RWPE2 (cell line): Measurements from ENCODE around the gene DNAJC18.
A peak's percentile ranks its signal among the peaks of the same experiment; 100 is the strongest.

Source experiments
- ATAC-seq: fragments of 200-7000 bp; cut with Tn5 transposase; 3 replicates; pipeline ENCODE4 v1.9.1; 2021; ENCODE audit warnings: low read depth
- DNase-seq: peaks from one replicate; pipeline ENCODE4 v3.0.0-alpha.2; 2020; ENCODE audit warnings: low spot score
- H3K27ac ChIP-seq: fragments of 450-650 bp; 2 replicates; pipeline ENCODE4 v1.5.1; 2017; ENCODE audit warnings: mild to moderate bottlenecking; ENCODE audit not compliant: poor library complexity, severe bottlenecking
- H3K27me3 ChIP-seq: fragments of 250-450 bp; sonication (Bioruptor Pico); 2 replicates; pipeline ENCODE4 v1.5.1; 2021; ENCODE audit warnings: mild to moderate bottlenecking, moderate library complexity; ENCODE audit not compliant: insufficient read depth, poor library complexity, severe bottlenecking
- H3K36me3 ChIP-seq: fragments of 250-450 bp; sonication (Bioruptor Pico); 2 replicates; pipeline ENCODE4 v1.5.1; 2020; ENCODE audit warnings: low read depth, mild to moderate bottlenecking, moderate library complexity
- H3K4me1 ChIP-seq: fragments of 250-450 bp; sonication (Bioruptor Pico); 2 replicates; pipeline ENCODE4 v1.5.1; 2021; ENCODE audit warnings: mild to moderate bottlenecking, moderate library complexity; ENCODE audit not compliant: insufficient read depth, poor library complexity, severe bottlenecking
- H3K4me3 ChIP-seq: fragments of 250-450 bp; sonication (Bioruptor Pico); 2 replicates; pipeline ENCODE4 v1.5.1; 2021; ENCODE audit warnings: mild to moderate bottlenecking, moderate library complexity; ENCODE audit not compliant: severe bottlenecking
- H3K9me3 ChIP-seq: fragments of 250-450 bp; sonication (Bioruptor Pico); 2 replicates; pipeline ENCODE4 v1.5.1; 2021; ENCODE audit warnings: mild to moderate bottlenecking, moderate library complexity; ENCODE audit not compliant: severe bottlenecking
- TF ChIP-seq, protein P1 (sequence below): fragments of 450-650 bp; IDR thresholded peaks from one replicate; pipeline ENCODE4 v1.5.1; 2017; ENCODE audit warnings: mild to moderate bottlenecking, moderate library complexity; ENCODE audit not compliant: poor library complexity, severe bottlenecking

Gene DNAJC18

GRCh38 chr5:139368613-139369012, 70.7 kb downstream of the DNAJC18 start:
- H3K27ac ChIP-seq, result no peak overlapping the region
- H3K4me3 ChIP-seq, result no peak overlapping the region
- no peaks in the 10 kb centered on the region for H3K9me3 ChIP-seq
- H3K4me1 ChIP-seq, result peaks cover 5% of the 10 kb centered on the region
- ATAC-seq (no peak), DNase-seq (no peak)
- TF ChIP-seq, protein P1, sequence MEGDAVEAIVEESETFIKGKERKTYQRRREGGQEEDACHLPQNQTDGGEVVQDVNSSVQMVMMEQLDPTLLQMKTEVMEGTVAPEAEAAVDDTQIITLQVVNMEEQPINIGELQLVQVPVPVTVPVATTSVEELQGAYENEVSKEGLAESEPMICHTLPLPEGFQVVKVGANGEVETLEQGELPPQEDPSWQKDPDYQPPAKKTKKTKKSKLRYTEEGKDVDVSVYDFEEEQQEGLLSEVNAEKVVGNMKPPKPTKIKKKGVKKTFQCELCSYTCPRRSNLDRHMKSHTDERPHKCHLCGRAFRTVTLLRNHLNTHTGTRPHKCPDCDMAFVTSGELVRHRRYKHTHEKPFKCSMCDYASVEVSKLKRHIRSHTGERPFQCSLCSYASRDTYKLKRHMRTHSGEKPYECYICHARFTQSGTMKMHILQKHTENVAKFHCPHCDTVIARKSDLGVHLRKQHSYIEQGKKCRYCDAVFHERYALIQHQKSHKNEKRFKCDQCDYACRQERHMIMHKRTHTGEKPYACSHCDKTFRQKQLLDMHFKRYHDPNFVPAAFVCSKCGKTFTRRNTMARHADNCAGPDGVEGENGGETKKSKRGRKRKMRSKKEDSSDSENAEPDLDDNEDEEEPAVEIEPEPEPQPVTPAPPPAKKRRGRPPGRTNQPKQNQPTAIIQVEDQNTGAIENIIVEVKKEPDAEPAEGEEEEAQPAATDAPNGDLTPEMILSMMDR, result peak; percentile 29
- peaks cover 86% of the 10 kb centered on the region for H3K36me3 ChIP-seq
- no peaks in the 10 kb centered on the region for H3K27me3 ChIP-seq

DNA sequence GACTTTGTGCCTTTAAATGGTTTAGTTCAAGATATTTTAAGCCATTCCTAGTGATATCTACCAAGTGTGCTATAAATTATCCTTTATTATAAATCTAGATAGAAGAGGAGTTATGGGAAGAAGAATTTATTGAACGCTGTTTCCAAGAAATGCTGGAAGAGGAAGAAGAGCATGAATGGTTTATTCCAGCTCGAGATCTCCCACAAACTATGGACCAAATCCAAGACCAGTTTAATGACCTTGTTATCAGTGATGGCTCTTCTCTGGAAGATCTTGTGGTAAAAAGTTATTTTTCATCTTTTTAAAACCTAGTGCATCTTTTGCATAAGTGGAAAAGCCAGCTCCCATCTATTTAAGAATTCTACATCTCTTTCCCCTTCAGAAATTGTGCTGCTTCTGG, 74.9 kb downstream of the DNAJC18 start:
- TF ChIP-seq, protein P1, result no peak
- Histone ChIP-seq H3K27me3 (no peaks in the 10 kb centered on the region), H3K4me3 (no peak overlapping the region), H3K36me3 (peaks cover 77% of the 10 kb centered on the region), H3K9me3 (no peaks in the 10 kb centered on the region), H3K4me1 (no peaks in the 10 kb centered on the region), H3K27ac (no peak overlapping the region)
- DNase-seq (no peak), ATAC-seq (no peak)

- Histone ChIP-seq H3K9me3 (no peaks in the 10 kb centered on the region), H3K4me3 (no peak overlapping the region), H3K36me3 (peaks cover 72% of the 10 kb centered on the region), H3K4me1 (no peaks in the 10 kb centered on the region), H3K27me3 (no peaks in the 10 kb centered on the region), H3K27ac (no peak overlapping the region)
- TF ChIP-seq, protein P1, result no peak
- ATAC-seq (no peak), DNase-seq (no peak)
Observed at GRCh38 chr5:139363937-139364336, 75.4 kb downstream of the DNAJC18 start.

DNA sequence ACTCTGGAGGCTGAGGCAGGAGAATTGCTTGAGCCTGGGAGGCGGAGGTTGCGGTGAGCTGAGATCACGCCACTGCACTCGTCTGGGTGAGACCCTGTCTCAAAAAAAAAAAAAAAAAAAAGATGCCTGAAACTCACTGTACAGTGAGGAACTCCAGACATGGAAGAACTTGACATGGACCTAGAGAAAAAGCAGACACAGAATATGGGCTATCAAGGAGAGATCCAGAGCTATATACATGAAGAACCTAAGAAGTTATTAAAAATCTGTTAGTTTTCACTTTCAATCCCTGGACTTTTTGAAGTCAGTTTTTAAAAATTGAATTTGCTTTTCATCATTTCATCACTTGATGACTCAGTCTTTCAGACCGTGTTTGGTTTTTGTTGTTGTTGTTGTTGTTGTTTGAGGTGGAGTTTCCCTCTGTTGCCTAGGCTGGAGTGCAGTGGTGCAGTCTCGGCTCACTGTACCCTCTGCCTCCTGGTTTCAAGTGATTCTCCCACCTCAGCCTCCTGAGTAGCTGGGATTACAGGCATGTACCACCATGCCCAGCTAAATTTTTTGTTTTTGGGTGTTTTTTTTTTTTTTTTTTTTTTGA, 77.4 kb downstream of the DNAJC18 start:
- TF ChIP-seq, protein P1, result no peak
- Histone ChIP-seq H3K9me3 (no peaks in the 10 kb centered on the region), H3K27me3 (no peaks in the 10 kb centered on the region), H3K4me3 (no peak overlapping the region), H3K36me3 (peaks cover 69% of the 10 kb centered on the region), H3K4me1 (no peaks in the 10 kb centered on the region), H3K27ac (no peak overlapping the region)
- DNase-seq, result no peak
- no peak for ATAC-seq

- DNase-seq, result no peak
- Histone ChIP-seq H3K36me3 (peaks cover 54% of the 10 kb centered on the region), H3K27ac (no peak overlapping the region), H3K9me3 (no peaks in the 10 kb centered on the region), H3K4me3 (no peak overlapping the region), H3K27me3 (no peaks in the 10 kb centered on the region), H3K4me1 (no peaks in the 10 kb centered on the region)
- ATAC-seq, result no peak
- TF ChIP-seq, protein P1, result no peak
Observed at GRCh38 chr5:139360384-139360783, 78.9 kb downstream of the DNAJC18 start.
